NCI-H1417 (cell line): Measurements from ENCODE around the gene COX14.
"Not testable (repeated sequence)": the region's sequence is repeated elsewhere in the genome, so short reads cannot be mapped to it uniquely, and the experiment has no call there.

Source experiments
- DNase-seq, 3 experiments: peaks; one replicate each; lab custom pipeline; 2025; lab: John Stamatoyannopoulos, UW

Gene COX14

GRCh38 chr12:50107416-50108268 lies 4.4 kb upstream of the COX14 start:
- DNase-seq: peak in 1 of 3 experiments; percentile 42

GRCh38 chr12:50109319-50109718 lies 2.7 kb upstream of the COX14 start:
- no peak for DNase-seq

GRCh38 chr12:50110127-50110761 lies 1.8 kb upstream of the COX14 start:
- DNase-seq: peak in 1 of 3 experiments; percentile 34

GRCh38 chr12:50110762-50111351 lies 1.2 kb upstream of the COX14 start:
- DNase-seq: peak in 2 of 3 experiments; percentile 43 to 69

GRCh38 chr12:50111395-50111692 lies 692 bp upstream of the COX14 start:
- DNase-seq: no peak

GRCh38 chr12:50112456-50113218 lies 601 bp downstream of the COX14 start:
- peak in 1 of 3 experiments; percentile 51 for DNase-seq

GRCh38 chr12:50117057-50117622 lies 5.1 kb downstream of the COX14 start:
- peak in 1 of 3 experiments; percentile 43 for DNase-seq

- no peak for DNase-seq
Measured at GRCh38 chr12:50119387-50119786, 7.4 kb downstream of the COX14 start.

- DNase-seq: no peak
Measured at GRCh38 chr12:50120521-50120920, 8.5 kb downstream of the COX14 start.

- no peak for DNase-seq
Measured at GRCh38 chr12:50120953-50121352, 8.9 kb downstream of the COX14 start.

GRCh38 chr12:50121641-50122040 lies 9.6 kb downstream of the COX14 start:
- DNase-seq: no peak

GRCh38 chr12:50123203-50123602 lies 11.2 kb downstream of the COX14 start:
- no peak for DNase-seq

- DNase-seq: peak in 2 of 3 experiments; percentile 70 to 78
Measured at GRCh38 chr12:50127546-50127945, 15.5 kb downstream of the COX14 start.

GRCh38 chr12:50129290-50129689 lies 17.3 kb downstream of the COX14 start:
- DNase-seq: no peak

- peak in 2 of 3 experiments; percentile 40 to 50 for DNase-seq
Measured at GRCh38 chr12:50132505-50133135, 20.6 kb downstream of the COX14 start.

GRCh38 chr12:50142993-50143392 lies 31.0 kb downstream of the COX14 start:
- no peak for DNase-seq

GRCh38 chr12:50145439-50145838 lies 33.4 kb downstream of the COX14 start:
- no peak for DNase-seq

- no peak for DNase-seq
Measured at GRCh38 chr12:50147281-50147680, 35.2 kb downstream of the COX14 start.

GRCh38 chr12:50148011-50148410 lies 36.0 kb downstream of the COX14 start:
- not testable (repeated sequence) for DNase-seq

GRCh38 chr12:50149311-50149710 lies 37.3 kb downstream of the COX14 start:
- DNase-seq: no peak

GRCh38 chr12:50151047-50151687 lies 39.1 kb downstream of the COX14 start:
- no peak for DNase-seq
